ENCODE data around the gene SLC34A1. TPM values are rescaled to one million over a fixed set of nuclear protein-coding genes. Genes with fewer than 3 reads are reported as not detected.
A peak's percentile ranks its signal among the peaks of the same experiment; 100 is the strongest.

SLC34A1 gene
- total RNA-seq, 1 donor from 2014 or later, result not detected

DNA sequence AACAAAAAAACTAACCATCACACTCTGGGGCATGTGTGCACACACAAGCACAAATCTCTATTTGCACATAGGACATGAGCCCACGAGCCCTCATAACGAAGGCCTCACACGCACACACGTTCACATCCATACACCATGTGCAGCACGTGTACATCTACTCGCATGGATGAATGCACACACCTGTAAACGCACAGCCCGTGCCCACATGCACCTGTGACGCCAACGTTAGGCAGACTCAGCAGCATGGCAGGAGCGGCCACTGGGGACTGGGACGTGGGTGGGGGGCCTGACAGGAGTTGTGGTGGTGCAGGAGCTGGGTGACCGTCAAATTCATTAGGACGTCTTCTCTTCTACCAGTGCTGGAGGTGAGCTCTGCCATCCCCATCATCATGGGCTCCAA is 3.2 kb downstream of the SLC34A1 start:
- no peak overlapping the region for H3K4me3 ChIP-seq (ENCODE audit: low read depth, low read length)
- DNase-seq (ENCODE audit: low read depth), result no peak
- TF ChIP-seq, protein P1, sequence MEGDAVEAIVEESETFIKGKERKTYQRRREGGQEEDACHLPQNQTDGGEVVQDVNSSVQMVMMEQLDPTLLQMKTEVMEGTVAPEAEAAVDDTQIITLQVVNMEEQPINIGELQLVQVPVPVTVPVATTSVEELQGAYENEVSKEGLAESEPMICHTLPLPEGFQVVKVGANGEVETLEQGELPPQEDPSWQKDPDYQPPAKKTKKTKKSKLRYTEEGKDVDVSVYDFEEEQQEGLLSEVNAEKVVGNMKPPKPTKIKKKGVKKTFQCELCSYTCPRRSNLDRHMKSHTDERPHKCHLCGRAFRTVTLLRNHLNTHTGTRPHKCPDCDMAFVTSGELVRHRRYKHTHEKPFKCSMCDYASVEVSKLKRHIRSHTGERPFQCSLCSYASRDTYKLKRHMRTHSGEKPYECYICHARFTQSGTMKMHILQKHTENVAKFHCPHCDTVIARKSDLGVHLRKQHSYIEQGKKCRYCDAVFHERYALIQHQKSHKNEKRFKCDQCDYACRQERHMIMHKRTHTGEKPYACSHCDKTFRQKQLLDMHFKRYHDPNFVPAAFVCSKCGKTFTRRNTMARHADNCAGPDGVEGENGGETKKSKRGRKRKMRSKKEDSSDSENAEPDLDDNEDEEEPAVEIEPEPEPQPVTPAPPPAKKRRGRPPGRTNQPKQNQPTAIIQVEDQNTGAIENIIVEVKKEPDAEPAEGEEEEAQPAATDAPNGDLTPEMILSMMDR (conservative IDR thresholded peaks at IDR 0.05; ENCODE audit: low read depth, low read length), result no peak

DNA sequence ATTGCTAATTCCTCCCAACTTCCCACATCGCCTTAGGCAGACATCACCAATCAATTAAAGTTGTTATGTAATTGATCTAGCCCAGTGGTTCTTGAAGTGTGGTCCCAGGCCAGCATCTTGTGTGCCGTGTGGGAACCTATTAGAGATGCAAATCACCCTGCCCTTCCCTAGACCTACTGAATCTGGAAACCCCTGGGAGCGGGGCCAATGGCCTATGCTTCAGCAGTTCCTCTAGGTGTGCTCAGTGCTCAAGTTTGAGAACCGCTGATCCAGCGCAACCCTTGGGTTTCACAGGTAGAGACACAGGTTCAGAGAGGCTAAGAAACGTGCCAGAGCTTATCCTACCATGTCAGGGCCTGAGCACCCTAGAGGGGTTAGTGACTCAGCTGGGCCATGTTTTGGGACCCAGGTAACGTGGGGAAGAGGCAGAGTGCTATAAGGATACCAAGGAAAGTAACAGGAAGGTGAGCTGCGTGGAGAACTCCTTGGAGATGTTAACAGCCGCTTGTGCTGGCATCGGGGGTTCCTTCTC is 4.4 kb downstream of the SLC34A1 start:
- TF ChIP-seq, protein P1 (conservative IDR thresholded peaks at IDR 0.05; ENCODE audit: low read depth, low read length), result no peak
- no peak overlapping the region for H3K4me3 ChIP-seq (ENCODE audit: low read depth, low read length)
- no peak for DNase-seq (ENCODE audit: low read depth)

DNA sequence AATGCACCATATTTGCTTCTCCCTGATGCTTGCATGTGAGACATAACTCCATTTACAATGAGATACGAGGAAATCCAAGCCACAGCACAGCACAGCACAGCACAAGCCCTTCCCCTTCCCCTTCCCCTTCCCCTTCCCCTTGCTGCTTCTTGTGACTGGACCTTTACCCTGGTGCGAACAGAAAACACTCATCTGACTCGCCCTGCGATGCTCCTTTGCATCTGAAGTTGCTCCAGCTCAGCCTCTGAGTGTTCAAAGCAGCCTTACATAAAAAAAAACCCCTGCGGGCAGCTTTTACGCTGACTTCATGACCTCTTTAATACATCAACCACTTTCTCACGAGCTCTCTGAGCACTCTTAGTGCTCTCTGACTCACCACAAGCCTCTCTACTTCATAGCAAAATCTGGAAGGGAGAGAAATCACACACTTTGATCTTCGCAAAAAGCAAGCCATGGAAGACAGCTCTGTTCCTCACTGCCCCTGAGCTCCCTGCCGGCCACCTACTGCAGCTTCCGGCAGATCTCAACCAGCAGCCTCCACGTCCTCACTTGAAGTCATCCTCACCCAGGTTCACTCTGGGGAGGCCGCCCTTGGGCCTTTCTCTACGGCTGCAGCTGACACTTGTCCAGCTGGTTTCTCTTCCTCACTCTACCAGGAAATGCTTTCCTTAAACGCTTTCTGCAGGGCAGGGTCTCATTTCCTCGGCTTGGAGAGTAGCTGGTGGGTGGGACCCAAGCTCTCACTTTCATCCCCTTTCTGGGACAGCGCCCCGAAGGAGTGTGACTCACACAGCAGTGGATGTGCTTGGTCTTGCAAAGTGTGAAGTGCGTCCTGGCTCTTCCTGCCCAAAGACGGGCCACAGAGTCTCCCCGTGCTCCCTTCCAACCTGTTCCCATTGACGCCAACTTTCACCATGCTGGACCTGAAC is 5.3 kb downstream of the SLC34A1 start:
- H3K4me3 ChIP-seq (ENCODE audit: low read depth, low read length), result peak overlapping the region; percentile 25
- TF ChIP-seq, protein P1 (conservative IDR thresholded peaks at IDR 0.05; ENCODE audit: low read depth, low read length), result no peak
- DNase-seq (ENCODE audit: low read depth), result peak; percentile 95

DNA sequence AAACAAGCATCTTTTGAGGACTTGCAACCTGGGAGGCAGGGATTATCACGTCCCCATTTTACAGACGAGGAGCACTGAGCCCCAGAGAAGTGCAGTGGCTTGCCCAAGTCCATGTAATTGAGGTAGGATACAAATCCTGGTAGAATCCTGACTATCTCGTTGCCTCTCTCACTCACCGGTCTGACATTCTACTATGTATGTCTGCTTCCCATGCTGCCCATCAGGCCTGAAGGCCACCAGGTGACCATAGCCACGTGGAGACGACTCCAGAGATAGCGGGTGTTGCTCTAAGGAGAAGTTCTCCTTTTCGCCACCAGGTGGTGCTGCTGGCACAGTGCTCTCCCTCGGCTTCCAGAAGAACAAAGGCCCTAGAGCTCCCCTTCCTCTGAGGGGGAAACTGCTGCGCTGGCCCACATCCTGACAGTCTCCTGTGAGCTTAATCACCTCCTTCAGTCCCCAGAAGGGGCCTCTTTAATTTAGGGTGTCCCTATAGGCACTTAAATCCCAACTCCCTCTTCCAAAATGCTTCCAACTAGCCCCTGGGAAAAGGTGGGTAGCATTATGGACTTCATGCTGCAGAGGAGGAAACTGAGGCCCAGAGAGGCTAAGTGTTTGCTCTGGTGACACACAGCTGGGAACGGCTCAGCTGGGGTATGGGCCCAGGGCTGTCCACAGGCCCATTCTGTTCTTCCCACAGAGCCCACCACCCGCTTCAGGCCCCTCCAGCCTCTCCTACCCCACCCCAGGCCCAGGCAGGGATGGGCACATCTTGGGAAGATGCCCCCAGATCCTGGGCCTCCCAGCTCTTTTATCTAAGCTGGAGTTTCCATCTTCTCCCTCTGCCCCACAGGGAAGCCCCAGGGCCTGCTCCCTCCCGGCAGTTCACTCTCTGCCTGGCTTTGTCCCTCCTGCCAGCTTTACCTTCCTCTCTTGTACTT is 6.4 kb downstream of the SLC34A1 start:
- no peak for DNase-seq (ENCODE audit: low read depth)
- no peak overlapping the region for H3K4me3 ChIP-seq (ENCODE audit: low read depth, low read length)
- TF ChIP-seq, protein P1 (conservative IDR thresholded peaks at IDR 0.05; ENCODE audit: low read depth, low read length), result peak; percentile 96

DNA sequence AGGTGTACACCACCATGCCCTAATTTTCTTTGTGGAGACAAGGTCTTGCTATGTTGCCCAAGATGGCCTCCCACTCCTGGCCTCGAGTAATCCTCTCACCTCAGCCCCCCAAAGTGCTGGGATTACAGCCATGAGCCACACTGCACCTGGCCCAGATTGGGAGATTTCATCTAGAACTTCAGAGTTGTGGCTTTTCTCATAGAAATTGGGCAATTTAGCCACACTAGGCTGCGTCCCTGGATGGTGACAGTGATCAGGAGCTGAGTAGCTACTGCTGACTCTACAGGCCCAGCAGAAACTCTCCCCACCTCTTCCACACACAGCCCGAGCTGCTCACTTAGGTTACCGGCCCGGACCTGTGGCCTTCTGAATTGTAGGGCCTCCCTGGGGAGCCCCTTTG is 8.5 kb downstream of the SLC34A1 start:
- H3K4me3 ChIP-seq (ENCODE audit: low read depth, low read length), result no peak overlapping the region
- TF ChIP-seq, protein P1 (conservative IDR thresholded peaks at IDR 0.05; ENCODE audit: low read depth, low read length), result no peak
- DNase-seq (ENCODE audit: low read depth), result no peak

DNA sequence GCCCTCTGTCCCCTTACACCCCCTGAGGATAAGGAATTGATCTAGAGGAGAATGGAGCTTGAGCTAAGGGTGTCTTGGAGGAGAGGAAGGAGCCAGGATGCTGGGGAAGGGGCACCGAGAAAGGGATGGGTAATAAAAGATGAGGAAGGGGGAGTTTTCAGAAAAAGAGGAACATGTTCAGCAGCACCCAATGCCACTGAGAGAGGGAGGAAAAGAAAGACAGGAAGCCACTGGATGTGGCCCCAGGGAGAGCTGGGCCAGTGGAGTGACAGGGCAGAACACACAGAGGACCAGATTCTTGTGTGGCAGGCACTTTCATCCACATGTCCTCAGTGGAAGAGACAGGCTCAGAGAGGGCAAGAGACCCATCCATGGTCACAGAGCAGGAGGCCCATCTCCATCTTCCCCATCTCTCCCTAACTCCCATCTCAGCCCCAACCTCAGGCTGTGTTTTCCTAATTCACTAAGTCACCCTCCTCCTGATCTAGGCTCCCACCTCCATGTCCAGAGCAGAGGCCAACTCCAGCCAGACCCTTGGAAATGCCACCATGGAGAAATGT is 9.1 kb downstream of the SLC34A1 start:
- TF ChIP-seq, protein P1 (conservative IDR thresholded peaks at IDR 0.05; ENCODE audit: low read depth, low read length), result no peak
- DNase-seq (ENCODE audit: low read depth), result no peak
- H3K4me3 ChIP-seq (ENCODE audit: low read depth, low read length), result no peak overlapping the region
